Testis (tissue), 3 donors: ENCODE data around the gene RGS11. TPM values are rescaled to one million over a fixed set of nuclear protein-coding genes. Genes with fewer than 3 reads are reported as not detected.

Source experiments
- DNase-seq: peaks from one replicate; pipeline ENCODE4 v3.0.0-alpha.2; 2019
- H3K27ac ChIP-seq, 2 donors: fragments of 200-600 bp; sonication (generic); one replicate each; pipeline ENCODE4 v1.5.1; 2019
- H3K27me3 ChIP-seq: fragments of 200-600 bp; sonication (generic); one replicate; pipeline ENCODE4 v1.5.1; 2019
- H3K36me3 ChIP-seq: fragments of 200-600 bp; sonication (generic); one replicate; pipeline ENCODE4 v1.5.1; 2017; ENCODE audit warnings: low read depth; ENCODE audit errors: missing control alignments
- H3K4me1 ChIP-seq: fragments of 200-600 bp; sonication (generic); one replicate; pipeline ENCODE4 v1.5.1; 2019
- H3K4me3 ChIP-seq, 2 donors: fragments of 200-600 bp; sonication (generic); one replicate each; pipeline ENCODE4 v1.5.1; 2017 to 2019
- H3K9me3 ChIP-seq: fragments of 200-600 bp; sonication (generic); one replicate; pipeline ENCODE4 v1.5.1; 2017
- POLR2A ChIP-seq: fragments of 450-650 bp; IDR thresholded peaks from one replicate; pipeline ENCODE4 v1.6.1; 2017; ENCODE audit warnings: antibody characterized with exemption, mild to moderate bottlenecking, moderate library complexity
- WGBS, 2 donors: methylation state at CpG; one replicate each; pipeline ENCODE4 v1.1.5; 2018; 5-methylcytosine and 5-hydroxymethylcytosine counted together
- intact Hi-C: fragments of 100-400 bp; cut with DNase I; formaldehyde crosslinking; loops from one replicate; pipeline ENCODE4 v1.15.1; 2023; ENCODE audit warnings: low total_unique reads
- polyA plus RNA-seq: library from polyadenylated mRNA; stranded (reverse); fragments of 350-450 nt; fragmentation: Illumina TruSeq; extraction: RNeasy Lipid Tissue Mini Kit (QIAGEN cat#74804); gene quantifications from one replicate; pipeline ENCODE4 v1.2.3, GENCODE V29; 2014; ENCODE audit warnings: low read depth, low replicate concordance; ENCODE audit not compliant: insufficient read depth
- total RNA-seq, 2 donors: library from RNA; depleted of rRNA; stranded (reverse); fragments of >200 nt; gene quantifications; one replicate each; pipeline ENCODE4 v1.2.3, GENCODE V29; 2016
- TF ChIP-seq, protein P1 (sequence below), 3 experiments: fragments of 450-650 bp in 2 of 3; fragments of 200-600 bp in 1 of 3; sonication (generic) in 1 of 3; IDR thresholded peaks; one replicate each; pipeline ENCODE4 v1.5.1; 2016 to 2019; ENCODE audit warnings: antibody characterized with exemption in 3 of 3, mild to moderate bottlenecking in 2 of 3, moderate library complexity in 1 of 3

The RGS11 gene
- total and polyA plus RNA-seq, 3 donors from 2014 or later: 1.2 to 3.0 (median 2.9) TPM

DNA sequence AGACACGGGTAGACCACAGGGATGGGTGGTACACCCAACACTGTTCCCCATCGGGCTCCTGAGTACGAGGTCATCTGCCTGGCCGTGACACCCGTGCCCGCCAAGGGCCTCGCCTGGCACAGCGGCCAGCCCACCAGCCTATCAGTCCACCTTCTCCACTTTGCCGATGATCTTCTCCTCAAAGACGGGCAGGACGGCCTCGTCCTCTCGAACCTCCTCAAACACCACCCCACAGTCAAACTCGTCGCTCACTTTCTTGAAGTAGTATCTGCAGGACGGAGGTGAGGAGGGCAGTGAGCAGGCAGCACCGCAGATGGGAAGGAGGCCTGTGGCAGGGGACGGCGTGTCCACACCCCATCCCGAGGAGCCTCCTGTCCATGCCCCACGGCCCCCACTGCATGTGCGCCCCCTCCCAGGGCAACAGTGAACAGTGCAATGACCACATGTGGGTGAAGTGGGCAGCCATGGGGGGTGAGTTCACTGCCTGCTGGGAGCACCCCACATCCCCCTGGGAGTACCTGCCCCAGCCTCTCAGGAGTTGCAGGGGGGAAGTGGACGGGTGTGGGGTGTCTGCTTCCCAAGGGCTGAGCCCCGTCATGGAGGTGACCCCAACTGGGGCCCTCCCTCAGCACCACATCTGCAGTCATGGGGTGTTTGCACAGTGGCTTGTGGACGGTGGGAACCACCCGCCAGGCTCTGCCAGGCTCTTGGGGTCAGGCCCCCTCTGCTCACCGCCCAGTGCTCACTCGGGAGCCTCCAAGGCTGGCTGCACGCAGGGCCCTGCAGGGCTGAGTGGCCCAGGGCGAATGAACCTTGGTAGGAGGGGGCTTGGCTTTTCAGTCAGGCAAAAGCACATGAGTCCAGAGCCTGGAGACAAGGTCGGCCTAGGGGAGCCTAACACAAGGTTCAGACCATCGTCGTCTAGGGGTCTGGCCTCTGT is 12.5 kb upstream of the RGS11 start:
- 91 to 94% methylated on average over 25 to 33 of the region's 33 CpGs for WGBS, 2 donors
- DNase-seq: no peak
- Histone ChIP-seq H3K36me3 (no peaks in the 10 kb centered on the region), H3K27me3 (no peaks in the 10 kb centered on the region), H3K4me1 (no peaks in the 10 kb centered on the region), H3K27ac (no peak overlapping the region), H3K9me3 (no peaks in the 10 kb centered on the region), H3K4me3 (no peak overlapping the region)
- TF ChIP-seq, protein P1, sequence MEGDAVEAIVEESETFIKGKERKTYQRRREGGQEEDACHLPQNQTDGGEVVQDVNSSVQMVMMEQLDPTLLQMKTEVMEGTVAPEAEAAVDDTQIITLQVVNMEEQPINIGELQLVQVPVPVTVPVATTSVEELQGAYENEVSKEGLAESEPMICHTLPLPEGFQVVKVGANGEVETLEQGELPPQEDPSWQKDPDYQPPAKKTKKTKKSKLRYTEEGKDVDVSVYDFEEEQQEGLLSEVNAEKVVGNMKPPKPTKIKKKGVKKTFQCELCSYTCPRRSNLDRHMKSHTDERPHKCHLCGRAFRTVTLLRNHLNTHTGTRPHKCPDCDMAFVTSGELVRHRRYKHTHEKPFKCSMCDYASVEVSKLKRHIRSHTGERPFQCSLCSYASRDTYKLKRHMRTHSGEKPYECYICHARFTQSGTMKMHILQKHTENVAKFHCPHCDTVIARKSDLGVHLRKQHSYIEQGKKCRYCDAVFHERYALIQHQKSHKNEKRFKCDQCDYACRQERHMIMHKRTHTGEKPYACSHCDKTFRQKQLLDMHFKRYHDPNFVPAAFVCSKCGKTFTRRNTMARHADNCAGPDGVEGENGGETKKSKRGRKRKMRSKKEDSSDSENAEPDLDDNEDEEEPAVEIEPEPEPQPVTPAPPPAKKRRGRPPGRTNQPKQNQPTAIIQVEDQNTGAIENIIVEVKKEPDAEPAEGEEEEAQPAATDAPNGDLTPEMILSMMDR (IDR thresholded peaks at IDR 0.05): no peak
- no peak for TF ChIP-seq POLR2A
- intact Hi-C loops: no loop called here

DNA sequence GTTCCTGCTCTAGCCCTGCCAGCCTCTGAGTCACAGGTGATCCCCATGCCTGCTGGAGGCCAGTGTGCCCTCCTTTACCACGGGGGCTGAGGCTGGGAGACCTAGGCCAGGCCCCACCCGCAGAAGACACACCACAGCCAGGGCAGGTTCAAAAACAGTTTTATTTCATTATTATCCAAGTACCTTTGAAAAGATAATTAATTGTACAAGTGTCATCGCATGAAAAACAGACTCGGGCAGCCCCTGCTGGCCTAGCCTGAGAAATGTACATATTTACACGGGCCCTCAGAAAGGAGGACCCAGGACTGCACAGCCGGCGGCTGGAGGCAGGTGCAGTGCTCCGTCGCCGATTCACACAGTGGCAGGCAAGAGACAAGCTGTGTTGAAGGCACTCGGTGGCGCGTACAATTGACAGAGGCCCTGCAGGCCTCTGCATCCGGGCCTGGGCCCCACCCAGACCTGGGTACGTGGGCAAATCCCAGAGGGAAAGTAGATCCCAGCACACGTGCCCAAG is 11.6 kb upstream of the RGS11 start:
- WGBS, 2 donors: 86 to 91% methylated on average over 11 to 16 of the region's 16 CpGs
- no peaks in the 10 kb centered on the region for H3K27me3 ChIP-seq
- no peaks in the 10 kb centered on the region for H3K36me3 ChIP-seq
- no peaks in the 10 kb centered on the region for H3K4me1 ChIP-seq
- no peaks in the 10 kb centered on the region for H3K9me3 ChIP-seq
- intact Hi-C loops: no loop called here
- H3K27ac ChIP-seq: no peak overlapping the region
- no peak overlapping the region for H3K4me3 ChIP-seq
- DNase-seq: no peak
- TF ChIP-seq POLR2A: no peak
- TF ChIP-seq, protein P1 (IDR thresholded peaks at IDR 0.05): no peak

DNA sequence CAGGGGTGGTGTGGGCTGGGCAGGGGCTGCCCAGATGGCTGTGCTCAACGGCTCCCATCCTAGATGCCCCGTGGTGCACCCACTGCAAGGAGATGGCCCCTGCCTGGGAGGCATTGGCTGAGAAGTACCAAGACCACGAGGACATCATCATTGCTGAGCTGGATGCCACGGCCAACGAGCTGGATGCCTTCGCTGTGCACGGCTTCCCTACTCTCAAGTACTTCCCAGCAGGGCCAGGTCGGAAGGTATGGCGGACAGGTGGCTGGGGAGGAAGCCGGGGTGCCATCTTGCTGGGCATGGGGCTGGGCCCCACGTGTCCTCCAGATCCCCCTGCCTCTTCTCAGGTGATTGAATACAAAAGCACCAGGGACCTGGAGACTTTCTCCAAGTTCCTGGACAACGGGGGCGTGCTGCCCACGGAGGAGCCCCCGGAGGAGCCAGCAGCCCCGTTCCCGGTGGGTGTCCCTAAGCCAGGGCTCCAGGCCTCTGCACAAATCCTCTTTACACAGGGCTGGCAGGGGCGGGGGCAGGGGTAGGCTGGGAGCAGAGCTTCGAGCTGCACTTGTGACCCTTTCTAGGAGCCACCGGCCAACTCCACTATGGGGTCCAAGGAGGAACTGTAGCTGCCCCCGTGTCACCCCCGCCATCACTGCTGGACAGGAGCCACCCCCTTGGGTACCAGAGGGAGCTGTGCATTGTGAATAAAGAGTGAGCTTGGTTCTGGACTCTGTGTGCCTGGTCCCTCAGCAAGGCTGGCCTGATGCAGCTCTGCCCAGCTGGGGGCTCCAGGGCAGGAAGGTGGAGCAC is 10.9 kb upstream of the RGS11 start:
- intact Hi-C loops: no loop called here
- H3K27me3 ChIP-seq: no peaks in the 10 kb centered on the region
- no peak overlapping the region for H3K27ac ChIP-seq
- no peaks in the 10 kb centered on the region for H3K4me1 ChIP-seq
- DNase-seq: no peak
- WGBS, 2 donors: 87 to 89% methylated on average over 14 to 22 of the region's 22 CpGs
- H3K9me3 ChIP-seq: no peaks in the 10 kb centered on the region
- H3K36me3 ChIP-seq: no peaks in the 10 kb centered on the region
- TF ChIP-seq, protein P1 (IDR thresholded peaks at IDR 0.05): no peak
- TF ChIP-seq POLR2A: no peak
- no peak overlapping the region for H3K4me3 ChIP-seq

DNA sequence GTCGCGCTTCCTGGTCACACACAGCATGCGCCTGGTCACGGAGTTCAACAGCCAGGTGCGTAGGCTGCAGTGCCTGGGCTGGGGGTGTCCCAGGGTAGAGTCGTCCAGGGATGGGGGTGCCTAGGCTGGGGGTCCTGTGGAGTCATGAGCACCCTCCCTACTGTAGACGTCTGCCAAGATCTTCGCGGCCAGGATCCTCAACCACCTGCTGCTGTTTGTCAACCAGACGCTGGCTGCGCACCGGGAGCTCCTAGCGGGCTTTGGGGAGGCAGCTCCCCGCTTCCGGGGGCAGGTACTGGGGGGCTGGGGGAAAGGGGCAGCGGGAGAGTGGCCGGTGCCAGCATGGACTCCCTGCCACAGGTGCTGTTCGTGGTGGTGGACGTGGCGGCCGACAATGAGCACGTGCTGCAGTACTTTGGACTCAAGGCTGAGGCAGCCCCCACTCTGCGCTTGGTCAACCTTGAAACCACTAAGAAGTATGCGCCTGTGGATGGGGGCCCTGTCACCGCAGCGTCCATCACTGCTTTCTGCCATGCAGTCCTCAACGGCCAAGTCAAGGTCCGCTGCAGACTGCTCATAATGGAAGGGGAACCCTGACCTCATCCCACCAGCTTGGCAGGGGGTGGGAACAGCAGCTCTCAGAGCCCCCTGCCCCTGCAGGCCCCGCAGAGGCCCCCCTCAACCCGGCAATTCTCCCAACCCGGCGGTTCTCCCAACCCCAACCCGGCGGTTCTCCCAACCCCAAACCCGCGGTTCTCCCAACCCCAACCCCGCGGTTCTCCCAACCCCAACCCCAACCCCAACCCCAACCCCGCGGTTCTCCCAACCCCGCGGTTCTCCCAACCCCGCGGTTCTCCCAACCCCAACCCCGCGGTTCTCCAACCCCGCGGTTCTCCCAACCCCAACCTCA is 9.7 kb upstream of the RGS11 start:
- intact Hi-C loops: no loop called here
- Histone ChIP-seq H3K4me1 (no peaks in the 10 kb centered on the region), H3K4me3 (no peak overlapping the region), H3K27ac (no peak overlapping the region), H3K27me3 (no peaks in the 10 kb centered on the region), H3K9me3 (no peaks in the 10 kb centered on the region), H3K36me3 (no peaks in the 10 kb centered on the region)
- WGBS, 2 donors: 94% methylated on average over 38 to 48 of the region's 48 CpGs
- no peak for TF ChIP-seq POLR2A
- TF ChIP-seq, protein P1 (IDR thresholded peaks at IDR 0.05): no peak
- no peak for DNase-seq
